ENCODE results near the gene OXCT1.

Gene OXCT1

GRCh38 chr5:41686191-41686590, 184.0 kb downstream of the OXCT1 start:
- H3K4me3 Mint-ChIP-seq: no peak overlapping the region
- no peaks in the 10 kb centered on the region for H3K4me1 Mint-ChIP-seq
- peaks cover 2% of the 10 kb centered on the region for H3K27me3 Mint-ChIP-seq
- H3K27ac Mint-ChIP-seq: no peak overlapping the region
- no peaks in the 10 kb centered on the region for H3K9me3 Mint-ChIP-seq
- H3K36me3 Mint-ChIP-seq: no peaks in the 10 kb centered on the region

- Mint-ChIP-seq H3K4me1 (no peaks in the 10 kb centered on the region), H3K4me3 (no peak overlapping the region), H3K9me3 (no peaks in the 10 kb centered on the region), H3K27me3 (peaks cover 2% of the 10 kb centered on the region), H3K27ac (no peak overlapping the region), H3K36me3 (no peaks in the 10 kb centered on the region)
Observed at GRCh38 chr5:41683181-41683580, 187.0 kb downstream of the OXCT1 start.

GRCh38 chr5:41682641-41683040, 187.6 kb downstream of the OXCT1 start:
- no peaks in the 10 kb centered on the region for H3K9me3 Mint-ChIP-seq
- H3K4me1 Mint-ChIP-seq: no peaks in the 10 kb centered on the region
- peaks cover 2% of the 10 kb centered on the region for H3K27me3 Mint-ChIP-seq
- no peaks in the 10 kb centered on the region for H3K36me3 Mint-ChIP-seq
- H3K4me3 Mint-ChIP-seq: no peak overlapping the region
- H3K27ac Mint-ChIP-seq: no peak overlapping the region

- no peak overlapping the region for H3K27ac Mint-ChIP-seq
- H3K9me3 Mint-ChIP-seq: no peaks in the 10 kb centered on the region
- H3K4me1 Mint-ChIP-seq: no peaks in the 10 kb centered on the region
- H3K4me3 Mint-ChIP-seq: no peak overlapping the region
- H3K36me3 Mint-ChIP-seq: no peaks in the 10 kb centered on the region
- peaks cover 2% of the 10 kb centered on the region for H3K27me3 Mint-ChIP-seq
Observed at GRCh38 chr5:41681840-41682239, 188.4 kb downstream of the OXCT1 start.
